NCI-H146 (cell line): ENCODE data around the gene EXOG.
A peak's percentile ranks its signal among the peaks of the same experiment; 100 is the strongest.

ENCODE experiments used
- DNase-seq: peaks from one replicate; lab custom pipeline; 2025; lab: John Stamatoyannopoulos, UW

EXOG gene

DNA sequence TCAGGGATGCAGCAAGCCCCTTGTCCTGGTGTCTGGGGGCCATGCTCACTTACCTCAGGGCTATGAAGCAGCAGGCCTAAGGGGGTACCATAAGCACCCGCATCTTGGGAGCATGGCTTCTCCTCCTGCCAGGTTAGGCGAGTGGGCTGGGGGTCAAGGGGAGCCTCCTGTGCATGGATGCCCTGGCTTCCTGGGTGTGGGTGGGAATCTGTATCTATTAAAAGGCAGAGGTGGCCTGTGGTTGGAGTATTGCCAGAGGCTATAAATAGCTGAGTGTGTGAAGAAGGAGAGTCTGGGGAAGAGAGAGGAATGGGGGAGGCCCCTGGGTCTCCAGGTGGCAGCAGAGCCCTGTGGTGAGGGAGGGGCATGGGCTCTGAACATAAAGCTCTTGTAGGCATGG is 22.9 kb upstream of the EXOG start:
- DNase-seq, result no peak

DNA sequence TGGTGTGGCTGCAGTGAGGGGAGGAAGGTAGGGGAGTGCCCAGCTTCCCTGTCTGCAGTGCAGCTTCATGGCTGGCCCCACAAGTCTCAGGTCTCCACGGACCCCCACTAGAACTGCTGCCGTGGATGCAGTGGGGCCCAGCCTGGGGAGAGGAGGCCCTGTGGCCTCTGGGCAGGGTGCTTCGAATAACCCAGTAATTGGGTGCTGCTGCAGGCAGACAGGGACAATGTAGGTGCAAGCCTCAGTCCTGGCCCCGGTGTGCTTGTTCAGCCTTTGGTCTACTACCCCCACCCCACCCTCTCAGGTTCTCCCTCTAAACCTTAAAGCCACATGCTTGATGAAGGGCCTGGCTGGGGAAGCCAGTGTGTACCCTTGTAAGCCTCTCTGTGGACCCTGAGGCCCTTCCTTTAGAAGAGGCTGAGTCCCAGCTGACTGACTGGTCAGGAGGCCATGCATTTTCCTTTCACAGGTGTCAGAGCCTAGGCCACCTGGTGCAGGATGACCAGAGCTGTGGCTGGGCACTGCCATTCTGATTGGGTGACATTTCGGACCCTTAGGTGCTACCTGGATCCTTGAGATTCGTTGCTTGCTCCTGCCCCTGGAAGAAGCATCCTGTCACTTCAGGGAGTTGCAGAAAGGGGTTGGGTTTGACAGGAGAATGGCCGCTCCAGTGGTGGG is 21.1 kb upstream of the EXOG start:
- no peak for DNase-seq

DNA sequence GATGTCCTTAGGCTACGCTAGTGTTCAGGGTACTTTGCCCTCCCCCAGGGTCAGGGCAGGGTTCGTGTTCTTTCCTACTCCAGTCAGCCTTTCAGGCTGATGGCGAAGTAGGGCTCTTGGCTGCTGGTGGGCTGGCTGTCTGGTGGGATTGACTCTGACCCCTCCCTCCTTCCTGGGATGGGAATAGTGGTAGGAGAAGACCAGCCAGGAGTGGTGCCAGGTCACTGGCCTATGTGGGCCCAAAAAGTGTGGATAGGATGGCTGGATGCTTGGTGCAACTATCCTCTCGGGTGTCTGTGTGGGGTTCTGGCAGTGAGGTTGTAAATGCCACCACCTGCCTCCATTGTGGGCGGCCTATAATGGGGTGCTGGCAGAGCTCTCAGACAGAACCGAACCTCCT is 20.4 kb upstream of the EXOG start:
- DNase-seq, result no peak

DNA sequence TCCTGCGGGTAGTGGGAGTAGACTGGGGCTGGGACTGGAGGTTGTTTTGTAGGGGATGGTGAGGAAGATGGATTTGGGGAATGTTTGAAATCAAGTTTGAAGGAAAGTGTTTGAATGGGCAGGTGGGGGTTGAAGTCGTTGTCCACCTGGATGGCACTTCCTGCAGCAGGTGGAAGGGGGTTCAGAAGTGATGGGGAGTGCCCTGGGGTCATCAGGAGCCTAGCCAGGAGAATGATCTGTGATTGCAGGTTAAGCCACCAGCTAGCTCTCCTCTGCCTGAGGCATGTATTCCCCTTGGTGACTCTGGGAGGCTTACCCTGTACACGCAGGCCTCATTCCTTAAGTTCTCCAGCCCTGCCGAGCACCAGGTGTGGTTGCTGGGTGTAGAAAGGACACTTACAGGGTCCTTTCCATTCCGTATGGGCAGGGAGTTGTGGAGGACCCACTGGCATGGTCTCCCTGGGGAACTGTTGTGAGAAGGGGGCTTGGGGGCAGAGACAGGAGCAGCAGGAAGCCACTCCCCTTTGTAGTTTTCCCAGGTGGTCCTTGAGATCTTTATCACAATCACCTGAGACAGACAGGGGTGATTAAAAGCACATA is 19.9 kb upstream of the EXOG start:
- DNase-seq, result no peak

DNA sequence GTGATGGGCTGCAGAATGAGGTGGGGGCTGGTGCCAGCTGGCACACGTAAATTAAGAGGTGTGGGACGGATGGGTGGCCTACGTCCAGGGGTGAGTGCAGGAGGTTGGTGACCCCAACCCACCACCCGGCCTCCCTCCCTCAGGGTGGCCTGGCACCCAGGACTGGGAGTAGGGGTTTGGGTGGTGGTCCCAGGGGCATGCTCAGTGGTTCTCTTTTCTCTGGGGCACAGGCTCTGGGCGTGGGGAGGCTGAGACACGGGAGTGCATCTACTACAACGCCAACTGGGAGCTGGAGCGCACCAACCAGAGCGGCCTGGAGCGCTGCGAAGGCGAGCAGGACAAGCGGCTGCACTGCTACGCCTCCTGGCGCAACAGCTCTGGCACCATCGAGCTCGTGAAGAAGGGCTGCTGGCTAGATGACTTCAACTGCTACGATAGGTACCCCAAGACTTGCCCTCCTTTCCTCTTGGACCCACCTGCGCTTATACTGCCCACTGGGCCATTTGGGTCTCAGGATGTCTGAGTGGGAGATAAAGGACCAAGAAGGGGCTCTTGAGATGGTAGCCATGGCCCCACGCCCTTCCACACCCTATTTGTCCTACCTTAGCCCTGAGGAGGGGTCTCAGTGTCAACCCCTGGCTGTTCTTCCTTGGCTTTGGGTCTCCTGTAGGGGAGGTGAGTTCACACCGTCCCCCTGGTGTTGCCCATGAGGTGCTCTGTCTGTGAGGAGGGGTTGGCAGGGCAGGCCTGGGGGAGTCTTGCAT is 18.9 kb upstream of the EXOG start:
- no peak for DNase-seq

DNA sequence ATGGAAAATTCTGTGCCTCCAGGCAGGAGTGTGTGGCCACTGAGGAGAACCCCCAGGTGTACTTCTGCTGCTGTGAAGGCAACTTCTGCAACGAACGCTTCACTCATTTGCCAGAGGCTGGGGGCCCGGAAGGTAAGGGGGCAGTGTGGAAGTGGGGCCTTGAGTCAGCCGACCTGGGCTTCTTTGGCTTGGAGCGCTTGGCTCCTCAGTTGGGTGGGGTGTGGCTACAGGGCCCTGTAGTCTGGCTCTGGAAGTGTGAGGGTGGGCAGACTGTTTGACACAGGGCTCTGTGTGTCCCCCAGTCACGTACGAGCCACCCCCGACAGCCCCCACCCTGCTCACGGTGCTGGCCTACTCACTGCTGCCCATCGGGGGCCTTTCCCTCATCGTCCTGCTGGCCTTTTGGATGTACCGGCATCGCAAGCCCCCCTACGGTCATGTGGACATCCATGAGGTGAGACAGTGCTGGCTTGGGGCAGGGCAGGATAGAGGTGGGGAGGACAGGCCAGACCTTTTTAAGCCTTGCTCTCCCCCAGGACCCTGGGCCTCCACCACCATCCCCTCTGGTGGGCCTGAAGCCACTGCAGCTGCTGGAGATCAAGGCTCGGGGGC is 18.2 kb upstream of the EXOG start:
- DNase-seq, result no peak

DNA sequence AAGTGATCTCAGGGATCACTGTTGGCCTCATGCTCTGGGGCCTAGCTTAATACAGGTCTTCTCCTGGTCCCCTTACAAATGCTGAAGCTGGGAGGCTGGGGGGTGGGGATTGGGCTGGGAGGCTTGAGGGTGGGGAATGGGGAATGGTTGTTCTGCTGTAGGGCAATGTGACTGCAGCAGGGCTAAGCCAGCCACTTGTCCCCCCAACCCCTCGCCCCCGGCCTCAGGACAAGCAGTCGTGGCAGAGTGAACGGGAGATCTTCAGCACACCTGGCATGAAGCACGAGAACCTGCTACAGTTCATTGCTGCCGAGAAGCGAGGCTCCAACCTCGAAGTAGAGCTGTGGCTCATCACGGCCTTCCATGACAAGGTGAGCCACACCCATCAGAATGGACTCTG is 17.2 kb upstream of the EXOG start:
- no peak for DNase-seq

DNA sequence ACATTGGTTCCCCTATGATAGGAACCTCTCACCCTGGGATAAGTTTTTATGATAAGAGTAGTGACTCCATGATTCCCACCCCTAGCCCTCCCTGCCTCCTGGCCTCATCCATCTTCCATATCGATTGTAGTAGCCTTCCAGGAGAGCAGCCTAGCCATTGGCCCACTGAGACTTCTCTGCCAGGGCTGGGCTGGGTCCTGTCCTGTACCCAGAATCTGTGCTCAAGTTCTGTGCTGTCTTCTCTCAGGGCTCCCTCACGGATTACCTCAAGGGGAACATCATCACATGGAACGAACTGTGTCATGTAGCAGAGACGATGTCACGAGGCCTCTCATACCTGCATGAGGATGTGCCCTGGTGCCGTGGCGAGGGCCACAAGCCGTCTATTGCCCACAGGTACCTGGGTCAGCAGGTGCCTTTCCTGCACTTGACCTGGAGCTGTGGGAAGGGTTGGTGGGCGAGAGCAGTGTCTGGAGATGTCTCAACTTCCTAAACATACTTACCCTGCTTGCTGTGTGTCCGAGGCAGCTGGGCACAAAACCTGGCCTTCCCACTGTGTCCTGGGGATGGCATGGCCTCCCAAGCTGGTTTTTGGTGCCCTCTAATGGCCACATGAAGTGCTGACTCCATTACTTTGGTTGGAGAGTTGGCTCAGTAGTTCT is 16.6 kb upstream of the EXOG start:
- DNase-seq, result peak; percentile 34

DNA sequence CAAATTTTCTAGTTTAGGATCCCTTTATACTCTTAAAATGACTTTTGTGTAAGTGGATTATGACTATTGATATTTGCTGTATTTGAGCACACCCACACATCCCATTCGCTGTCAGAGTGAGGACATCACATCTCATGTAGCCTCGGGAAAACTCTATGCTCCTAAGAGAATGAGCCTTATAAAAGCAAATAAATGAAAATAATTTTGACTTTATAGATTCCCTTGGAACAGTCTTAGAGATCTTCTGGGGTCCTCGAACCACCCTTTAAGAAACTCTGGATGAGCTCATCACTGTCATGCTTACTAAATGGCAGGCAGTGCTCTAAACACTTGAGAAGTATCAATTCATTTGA is 16.1 kb upstream of the EXOG start:
- no peak for DNase-seq

DNA sequence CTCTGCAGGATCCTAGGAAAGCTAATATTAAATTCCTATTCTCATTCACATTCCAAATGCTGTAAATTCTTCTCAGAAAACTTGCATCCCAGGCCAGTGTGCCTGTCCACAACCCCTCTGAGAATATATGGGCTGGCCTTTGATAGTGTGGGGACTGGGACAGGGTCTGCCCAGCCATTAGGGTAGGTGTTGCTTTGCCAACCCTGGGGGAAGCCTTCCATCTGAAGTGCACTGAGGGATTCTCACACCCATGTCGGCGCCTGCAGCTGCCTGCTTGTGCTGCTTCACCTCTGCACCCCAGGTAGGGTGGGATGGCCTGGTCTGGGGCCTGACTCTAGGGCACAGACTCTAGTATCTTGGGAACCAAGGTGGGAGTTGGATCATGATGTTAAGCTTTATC is 15.2 kb upstream of the EXOG start:
- DNase-seq, result no peak

DNA sequence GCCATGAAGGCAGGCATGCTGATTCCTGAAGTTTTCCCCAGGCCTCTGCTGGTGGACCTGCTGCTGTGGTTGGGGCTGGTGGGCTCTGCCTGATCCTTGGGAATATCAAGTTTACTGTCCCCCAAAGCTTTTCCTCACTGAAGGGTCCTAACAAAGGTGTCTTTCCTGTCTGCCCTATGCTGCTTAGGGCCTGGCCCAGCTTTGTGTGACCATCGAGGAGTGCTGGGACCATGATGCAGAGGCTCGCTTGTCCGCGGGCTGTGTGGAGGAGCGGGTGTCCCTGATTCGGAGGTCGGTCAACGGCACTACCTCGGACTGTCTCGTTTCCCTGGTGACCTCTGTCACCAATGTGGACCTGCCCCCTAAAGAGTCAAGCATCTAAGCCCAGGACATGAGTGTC is 13.2 kb upstream of the EXOG start:
- DNase-seq, result no peak

DNA sequence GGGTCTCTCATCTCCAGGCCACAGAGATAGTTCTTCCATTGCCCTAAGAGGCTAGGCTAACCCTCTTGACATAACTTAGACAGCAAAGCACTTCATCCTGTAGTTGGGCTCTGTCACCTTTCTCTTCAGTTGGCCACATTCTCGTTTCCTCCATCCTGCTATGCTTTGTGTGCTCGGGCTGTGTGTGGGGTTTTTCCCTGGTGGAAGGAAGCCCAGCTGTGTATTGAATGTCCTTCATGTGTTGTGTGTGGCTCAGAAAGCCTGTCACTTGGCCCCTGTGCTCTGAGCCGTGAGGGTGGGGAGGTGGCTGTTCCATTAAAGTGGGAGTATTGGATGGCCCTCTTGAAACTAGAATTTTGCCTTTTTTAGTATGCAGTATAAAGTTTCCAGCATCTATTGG is 8.8 kb upstream of the EXOG start:
- no peak for DNase-seq

DNA sequence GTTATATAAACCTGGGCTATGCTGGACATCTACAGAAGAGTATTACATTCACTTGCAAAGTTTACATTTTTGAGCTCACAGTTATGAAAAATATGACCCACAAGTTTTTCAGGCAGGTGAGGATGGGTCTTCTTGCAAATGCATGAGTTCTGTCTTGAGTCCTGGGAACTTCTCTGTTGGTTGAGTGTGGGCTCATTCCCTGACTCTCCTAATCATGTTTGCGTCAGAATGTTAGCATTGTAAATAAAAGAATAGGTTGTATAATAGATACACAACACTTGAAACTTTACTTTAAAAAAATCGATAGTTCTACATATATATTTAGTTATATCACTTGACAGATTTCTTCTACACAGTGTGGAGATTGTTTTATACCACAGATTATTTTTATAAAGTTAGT is 7.2 kb upstream of the EXOG start:
- no peak for DNase-seq

DNA sequence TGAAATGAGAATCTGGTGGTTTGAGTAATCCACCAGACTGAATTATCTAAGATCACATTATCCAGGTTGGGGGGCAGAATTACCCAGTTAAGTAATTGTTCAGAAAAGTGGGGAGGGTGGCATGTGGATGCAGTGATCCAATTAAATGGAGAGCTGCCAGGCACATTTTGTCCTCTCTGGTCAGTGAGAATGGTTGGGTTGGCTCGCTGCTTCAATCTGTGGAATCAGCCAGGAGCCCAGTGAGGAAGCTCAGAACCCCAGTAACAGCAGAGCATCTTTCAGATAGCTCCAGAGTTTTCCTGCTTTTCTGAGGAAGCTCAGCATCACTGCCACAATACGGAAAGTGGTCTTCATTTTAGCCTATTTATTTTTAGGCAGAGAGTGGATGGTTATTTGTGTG is 6.4 kb upstream of the EXOG start:
- no peak for DNase-seq

DNA sequence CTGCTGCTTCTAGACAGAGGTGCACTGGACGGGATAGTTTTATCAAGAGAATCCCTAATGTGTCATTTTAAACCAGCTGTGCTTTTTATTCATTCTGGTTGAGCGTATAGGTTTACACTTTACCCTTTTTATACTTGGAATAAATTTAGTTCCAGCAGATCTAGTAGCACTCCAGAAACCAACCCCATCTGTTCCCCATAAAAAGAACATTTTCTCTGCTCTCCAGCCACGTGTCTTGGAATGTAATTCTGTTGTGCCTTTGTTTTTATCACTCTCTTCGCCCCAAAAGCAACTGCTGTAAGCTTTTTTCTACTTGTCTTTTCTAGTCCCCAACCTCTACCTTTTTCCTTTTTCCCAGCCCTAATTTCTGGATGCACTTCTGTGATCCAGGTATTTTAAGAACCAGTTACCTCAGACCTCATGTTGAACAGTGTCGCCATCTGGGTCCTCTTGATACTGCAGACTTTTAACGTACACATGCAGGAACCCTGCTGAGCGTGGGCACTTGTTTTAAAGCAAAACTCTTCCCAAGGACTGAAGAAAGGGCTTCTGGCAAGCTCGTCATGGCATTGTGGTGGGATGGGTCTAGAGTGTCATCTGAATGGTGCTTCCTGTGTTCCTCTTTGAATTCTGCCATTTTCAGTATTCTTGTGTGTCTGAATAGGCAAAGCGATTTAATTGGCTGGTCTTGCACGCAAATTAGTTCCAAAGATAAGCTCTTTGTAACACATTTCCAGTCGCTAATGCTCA is 5.7 kb upstream of the EXOG start:
- no peak for DNase-seq

DNA sequence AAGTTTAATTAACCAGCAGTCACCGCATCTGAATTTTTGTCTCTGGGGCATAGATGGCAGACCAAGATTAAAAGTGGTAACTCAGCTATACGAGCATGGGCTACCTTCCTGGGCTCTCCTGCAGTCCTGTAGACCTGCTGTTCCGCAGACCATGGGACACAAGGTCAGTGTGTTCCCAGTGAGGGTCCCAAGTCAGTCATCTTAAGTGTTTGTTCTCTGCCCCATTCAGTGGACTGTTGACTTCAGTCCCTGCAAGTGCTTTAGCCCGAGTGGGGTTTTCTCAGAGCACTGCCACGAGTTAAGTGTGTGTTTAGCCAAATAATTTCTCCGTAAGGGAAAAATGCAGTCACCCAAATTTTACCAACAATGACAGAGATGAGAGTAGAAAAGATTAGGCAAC is 4.9 kb upstream of the EXOG start:
- DNase-seq, result no peak

DNA sequence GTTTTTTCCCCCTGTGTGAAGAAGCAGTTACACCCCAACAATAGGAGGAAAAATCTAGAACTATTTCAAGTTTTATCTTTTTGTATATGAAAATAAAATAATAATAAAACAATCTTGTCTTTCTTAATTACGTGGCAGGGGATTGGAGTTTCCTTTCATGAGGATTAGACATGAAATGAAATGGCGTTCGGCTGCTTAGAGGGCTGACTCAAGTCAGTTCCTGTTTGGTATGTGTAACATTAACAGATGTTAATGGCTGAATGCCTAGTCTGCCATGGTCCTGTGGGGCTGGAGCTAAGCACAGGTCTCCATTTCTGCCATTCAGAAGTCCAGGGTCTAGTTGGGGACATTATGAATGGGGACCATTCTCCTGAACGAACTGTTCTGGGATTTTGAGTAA is 3.1 kb upstream of the EXOG start:
- no peak for DNase-seq

DNA sequence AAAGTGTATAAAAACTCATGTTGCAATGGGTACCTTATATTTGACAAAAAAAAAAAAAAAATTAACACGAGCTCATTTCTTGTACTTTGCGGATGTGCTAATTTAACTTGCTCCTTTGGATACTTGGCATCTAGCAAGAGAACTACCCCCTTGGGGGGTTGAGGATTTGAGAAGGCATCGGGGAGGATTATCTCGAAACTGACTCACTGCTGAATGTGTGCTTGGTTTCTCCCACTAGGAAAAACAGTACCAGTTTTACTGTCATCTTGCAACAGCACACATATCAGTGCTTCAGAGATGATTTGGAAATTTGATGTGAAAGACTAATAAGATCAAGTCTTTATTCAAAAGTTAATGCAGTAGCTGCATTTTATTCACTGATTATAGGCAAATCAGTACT is 891 bp downstream of the EXOG start:
- no peak for DNase-seq

DNA sequence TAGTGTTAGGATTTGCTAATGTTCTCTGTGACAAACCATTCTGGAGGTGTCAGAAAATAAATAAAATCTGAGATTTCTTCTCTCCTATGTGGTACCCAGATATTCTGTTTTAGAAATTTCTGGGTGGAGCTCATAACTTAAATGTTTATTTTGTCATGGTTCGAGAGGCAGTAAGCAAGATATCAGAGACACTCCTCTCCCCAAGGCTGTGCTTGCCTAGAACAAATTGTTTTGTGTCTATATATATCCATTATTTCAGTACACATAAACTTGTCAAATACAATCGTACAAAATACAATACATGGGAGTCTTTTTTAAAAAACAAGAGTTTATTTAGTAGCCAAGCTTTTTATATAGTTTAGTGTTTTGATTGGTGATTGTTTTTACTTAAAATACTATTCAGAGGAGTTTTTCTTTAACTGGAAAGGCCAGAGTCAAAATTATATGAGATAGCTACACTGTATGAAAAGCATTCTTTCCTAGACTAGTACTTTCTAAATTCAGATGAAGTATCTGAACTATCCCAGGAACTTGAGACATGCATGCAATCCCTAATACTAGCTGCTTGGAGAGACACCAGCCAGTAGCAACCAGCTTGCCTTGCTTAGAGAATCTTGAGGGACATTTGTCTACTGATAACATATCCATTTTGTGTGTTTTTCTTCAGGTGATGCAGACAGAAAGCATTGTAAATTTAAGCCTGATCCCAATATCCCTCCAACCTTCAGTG is 4.7 kb downstream of the EXOG start:
- no peak for DNase-seq

DNA sequence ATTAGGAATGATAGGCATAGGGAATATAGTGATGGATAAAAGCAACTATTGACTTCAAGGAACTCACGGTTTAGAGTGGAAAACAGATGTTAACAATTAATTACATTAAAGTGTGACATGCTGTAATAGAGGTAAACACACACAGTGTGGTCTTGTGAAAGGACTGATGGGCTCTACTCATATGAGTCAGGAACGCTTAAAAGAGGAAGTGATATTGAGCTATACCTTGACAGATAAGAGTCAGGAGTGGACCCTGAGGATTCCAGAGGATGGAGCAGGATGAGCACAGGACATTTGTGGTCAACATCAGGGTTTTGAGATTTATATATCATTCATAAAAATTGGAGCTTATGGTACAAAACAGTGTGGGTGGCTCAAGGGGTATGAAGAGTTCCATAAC is 11.0 kb downstream of the EXOG start:
- DNase-seq, result no peak

DNA sequence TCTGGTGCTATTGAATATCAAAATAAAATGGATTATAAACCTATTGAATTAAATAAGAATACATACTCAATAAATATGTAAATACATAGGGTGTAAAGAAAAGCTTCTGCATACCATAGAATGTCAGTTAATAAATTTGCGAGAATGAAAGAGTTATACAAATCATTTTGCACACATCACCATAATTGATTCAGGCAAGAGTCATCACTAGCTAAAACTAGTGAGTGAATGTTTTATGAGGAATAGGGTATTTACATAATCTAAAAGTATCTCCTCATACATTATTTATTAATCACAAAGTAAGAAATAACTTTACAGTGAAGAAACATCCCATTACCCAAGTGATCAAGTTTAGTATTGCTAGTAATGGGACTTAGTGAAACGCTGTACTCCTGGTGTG is 13.6 kb downstream of the EXOG start:
- no peak for DNase-seq
